GM10847 (cell line): ENCODE measurements around the gene NDST3.

Source experiments
- POLR2A ChIP-seq: IDR thresholded peaks from 2 replicates; pipeline ENCODE4 v1.6.1; 2011; ENCODE audit not compliant: insufficient read length; ENCODE audit errors: extremely low read depth

NDST3 gene

GRCh38 chr4:118034053-118034785 is at the start of gene NDST3:
NDST3 (plus strand) TSS chr4:118034486; CDS start chr4:118053911, 19,425 bp downstream.
- no peak for TF ChIP-seq POLR2A

- TF ChIP-seq POLR2A = no peak
Measured at GRCh38 chr4:117986321-117986720, 48.0 kb upstream of the NDST3 start.

DNA sequence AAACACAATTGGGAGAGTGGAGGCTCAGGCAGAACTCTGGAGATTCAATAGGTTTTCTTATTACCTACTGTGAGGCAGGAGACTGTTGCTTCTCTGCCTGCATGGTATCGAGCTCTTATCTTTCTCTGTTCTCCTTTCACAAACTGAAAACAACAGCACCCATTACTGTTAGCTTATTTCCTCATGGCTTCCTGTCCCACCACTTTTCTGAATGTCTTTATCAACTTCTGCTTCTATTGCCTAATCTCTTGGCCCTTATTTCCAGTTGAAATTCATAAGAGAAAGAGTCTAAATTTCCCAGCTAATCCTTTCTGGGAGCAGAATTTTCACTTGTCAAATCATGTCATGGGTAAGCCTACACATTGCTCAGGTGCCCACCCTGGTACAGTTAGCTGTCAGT is 46.8 kb upstream of the NDST3 start:
- TF ChIP-seq POLR2A = no peak

- no peak for TF ChIP-seq POLR2A
Measured at GRCh38 chr4:117996891-117997290, 37.4 kb upstream of the NDST3 start.

DNA sequence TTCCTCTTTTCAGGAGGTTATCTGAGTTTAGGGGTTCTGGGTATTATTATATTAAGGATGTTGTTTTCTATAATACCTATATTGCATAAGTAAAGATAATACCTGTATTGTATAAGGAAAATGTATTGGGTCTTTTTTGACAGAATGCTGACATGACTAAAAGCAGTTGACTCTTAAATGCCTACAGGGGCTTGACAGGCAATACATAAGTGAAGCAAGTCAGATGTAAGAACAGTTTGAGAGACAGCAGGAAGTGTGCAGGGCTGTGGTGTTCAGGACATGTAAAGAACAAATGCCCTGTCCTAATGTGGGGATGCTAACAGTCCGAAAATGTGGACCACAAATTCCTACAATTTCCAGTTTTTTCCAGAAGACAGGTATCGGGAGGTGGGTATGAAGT is 30.2 kb upstream of the NDST3 start:
- TF ChIP-seq POLR2A = no peak

GRCh38 chr4:118005883-118006282 is 28.4 kb upstream of the NDST3 start:
- TF ChIP-seq POLR2A = no peak

DNA sequence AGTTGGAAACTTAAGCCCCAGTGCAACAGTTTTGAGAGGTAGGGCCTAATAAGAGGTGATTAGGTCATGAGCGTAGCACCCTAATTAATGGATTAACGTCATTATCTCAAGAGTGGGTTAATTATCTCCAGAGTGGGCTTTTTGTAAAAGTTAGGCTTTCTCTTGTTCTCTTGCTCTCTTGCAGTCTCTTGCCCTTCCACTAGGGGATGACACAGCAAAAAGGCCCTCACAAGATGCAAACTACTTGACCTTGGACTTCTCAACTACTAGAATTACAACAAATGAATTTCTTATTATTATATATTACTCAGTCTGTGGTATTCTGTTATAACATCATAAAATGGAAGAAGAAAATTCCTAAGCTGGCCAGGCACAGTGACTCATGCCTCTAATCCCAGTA is 22.1 kb upstream of the NDST3 start:
- TF ChIP-seq POLR2A = no peak

- no peak for TF ChIP-seq POLR2A
Measured at GRCh38 chr4:118014831-118015230, 19.5 kb upstream of the NDST3 start.

GRCh38 chr4:118018381-118019145 is 15.7 kb upstream of the NDST3 start:
- no peak for TF ChIP-seq POLR2A

DNA sequence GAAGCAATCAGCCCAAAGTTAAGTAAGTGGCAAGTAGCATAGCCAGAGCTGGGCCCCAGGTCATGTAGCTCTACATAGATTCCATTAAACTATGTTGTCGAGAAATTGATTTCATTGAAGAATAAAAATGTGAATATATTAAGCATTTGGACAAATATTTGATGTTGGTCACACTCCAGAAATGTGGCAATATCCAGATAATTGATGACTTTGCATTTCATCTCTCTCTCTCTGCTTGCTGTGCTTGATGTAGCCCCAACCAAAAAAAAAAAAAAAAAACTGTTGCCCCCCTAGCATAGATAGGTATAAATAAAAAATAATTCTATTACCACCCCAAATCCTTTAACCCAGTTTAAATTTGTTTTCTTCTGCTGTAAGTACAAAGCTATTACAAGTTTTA is 7.5 kb upstream of the NDST3 start:
- no peak for TF ChIP-seq POLR2A

- no peak for TF ChIP-seq POLR2A
Measured at GRCh38 chr4:118029224-118029623, 5.1 kb upstream of the NDST3 start.

DNA sequence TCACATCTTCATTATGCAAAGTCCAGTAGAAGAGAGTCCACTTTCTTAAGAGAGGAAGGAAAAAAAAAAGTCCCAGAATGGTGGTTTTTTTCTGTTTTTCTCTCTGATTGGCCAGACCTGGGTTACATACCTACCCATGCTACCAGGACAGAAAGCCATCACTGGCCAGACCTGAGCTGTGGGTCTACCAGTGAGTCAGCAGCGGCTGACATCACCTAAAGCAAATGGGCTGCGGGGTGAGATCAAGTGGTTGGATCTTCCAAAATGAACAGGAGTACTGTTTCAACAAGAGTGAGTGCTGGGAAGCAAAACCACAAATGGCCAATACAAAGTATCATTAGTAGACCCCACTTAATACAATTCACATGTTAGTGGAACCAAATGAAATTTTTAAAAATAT is 1.6 kb upstream of the NDST3 start:
- TF ChIP-seq POLR2A = no peak

GRCh38 chr4:118033148-118034052 is 886 bp upstream of the NDST3 start:
- no peak for TF ChIP-seq POLR2A

DNA sequence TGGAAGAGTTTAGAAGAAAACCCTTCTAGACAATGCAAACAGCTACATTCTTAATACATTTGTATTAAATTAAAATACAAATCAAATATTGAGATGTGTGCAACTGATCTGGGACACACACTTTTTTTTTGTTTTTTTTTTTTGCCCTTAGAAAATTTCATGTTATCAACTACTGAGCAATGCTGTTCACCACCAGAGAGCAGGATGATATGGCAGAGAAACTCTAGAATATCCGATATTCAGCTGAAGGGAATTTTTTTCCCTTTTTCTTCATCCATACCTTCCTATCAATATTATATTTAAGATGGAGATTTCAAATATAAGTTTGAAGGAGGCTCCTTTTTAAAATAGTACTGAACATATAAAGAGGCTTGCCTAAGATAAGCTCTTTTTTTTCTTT is 1.0 kb downstream of the NDST3 start:
- no peak for TF ChIP-seq POLR2A

- TF ChIP-seq POLR2A = no peak
Measured at GRCh38 chr4:118036336-118036735, 2.0 kb downstream of the NDST3 start.
